ENCODE data around the gene HMCN1.

HMCN1 gene

GRCh38 chr1:185906186-185906585 is 172.0 kb downstream of the HMCN1 start:
- no peak for FAIRE-seq
- no peak for DNase-seq (ENCODE audit: insufficient read length, low spot score)
- TF ChIP-seq POLR2A (IDR thresholded peaks at IDR 0.05; ENCODE audit: low read depth, low read length) = no peak

DNA sequence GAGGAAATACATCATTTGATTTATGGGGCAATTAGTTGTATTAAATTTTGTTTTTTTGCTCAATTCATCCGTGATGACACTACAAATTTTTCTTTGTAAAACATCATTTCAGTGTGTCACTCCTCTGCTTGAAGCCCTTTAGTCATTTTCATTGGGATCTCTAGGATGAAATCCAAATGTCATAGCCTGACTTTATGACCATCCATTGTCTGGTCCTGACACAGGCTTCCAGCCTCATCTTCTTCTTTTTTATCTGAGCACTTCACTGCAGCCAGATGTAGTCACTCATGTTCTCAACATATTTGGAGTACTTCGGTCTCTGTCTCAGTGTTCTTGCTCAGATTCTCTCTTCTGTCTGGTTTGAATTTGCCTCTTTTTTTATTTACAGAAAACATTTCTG is 173.1 kb downstream of the HMCN1 start:
- no peak for DNase-seq (ENCODE audit: insufficient read length, low spot score)
- TF ChIP-seq POLR2A (IDR thresholded peaks at IDR 0.05; ENCODE audit: low read depth, low read length) = no peak

DNA sequence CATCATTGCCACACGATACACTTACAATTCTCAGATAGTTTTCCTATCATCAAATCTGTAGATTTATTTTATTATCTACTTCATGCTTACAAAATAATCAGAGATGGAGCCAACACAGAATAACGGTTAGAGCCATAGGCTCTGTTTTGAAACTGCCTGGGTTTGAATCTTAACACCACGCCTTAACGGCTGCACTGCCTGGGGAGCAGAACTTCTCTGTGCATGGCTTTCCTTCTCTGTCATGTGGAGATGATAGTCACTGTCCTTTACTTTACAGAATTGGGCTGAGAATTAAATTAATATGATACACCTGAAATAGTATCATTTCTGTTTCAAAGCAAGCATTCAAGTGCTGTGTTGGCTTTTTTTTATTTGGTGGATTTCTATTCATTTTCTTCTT is 177.8 kb downstream of the HMCN1 start:
- DNase-seq (ENCODE audit: insufficient read length, low spot score) (no peak), FAIRE-seq (no peak)
- TF ChIP-seq POLR2A (IDR thresholded peaks at IDR 0.05; ENCODE audit: low read depth, low read length) = no peak

More for the DNA sequence above, 173.1 kb downstream of the HMCN1 start:
- FAIRE-seq = no peak

DNA sequence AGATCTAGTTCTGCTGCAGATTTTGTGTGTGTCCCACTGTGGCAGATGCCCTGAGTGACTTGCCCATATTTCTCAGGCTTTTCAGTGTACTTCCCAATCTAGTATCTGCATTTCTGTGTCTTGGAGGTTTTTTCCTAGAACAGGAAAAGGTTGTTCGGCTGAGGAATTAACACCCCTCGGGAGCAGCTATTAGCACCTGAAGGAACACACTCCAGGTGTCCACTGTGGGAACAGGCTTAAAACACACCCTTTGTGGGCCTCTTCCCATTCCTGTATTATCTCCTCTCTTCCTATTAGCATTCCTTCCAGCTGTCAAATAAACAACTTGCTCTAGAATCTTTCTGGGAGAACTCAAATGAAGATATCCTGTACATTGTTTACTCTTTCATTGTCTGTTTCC is 178.3 kb downstream of the HMCN1 start:
- no peak for TF ChIP-seq POLR2A (IDR thresholded peaks at IDR 0.05; ENCODE audit: low read depth, low read length)
- DNase-seq (ENCODE audit: insufficient read length, low spot score) (no peak), FAIRE-seq (no peak)

DNA sequence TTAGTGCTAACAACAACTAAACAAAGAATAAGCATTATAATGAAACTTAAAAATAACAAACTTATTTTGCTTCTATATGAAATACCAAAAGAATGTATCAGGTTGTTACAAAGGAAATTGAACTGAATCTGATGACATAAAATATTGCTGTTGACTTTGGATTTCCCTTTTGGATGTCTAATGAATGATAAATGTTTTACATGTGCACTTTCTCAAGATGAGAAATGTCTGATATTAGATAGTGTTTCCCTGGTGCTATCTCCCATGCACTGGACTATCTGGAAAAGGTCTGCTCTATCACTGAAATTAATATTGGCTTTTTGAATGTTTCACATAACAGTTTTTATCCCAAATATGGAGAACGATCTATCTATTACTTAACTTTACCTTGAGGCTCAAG is 179.9 kb downstream of the HMCN1 start:
- TF ChIP-seq POLR2A (IDR thresholded peaks at IDR 0.05; ENCODE audit: low read depth, low read length) = no peak
- no peak for FAIRE-seq
- DNase-seq (ENCODE audit: insufficient read length, low spot score) = no peak

- FAIRE-seq (no peak), DNase-seq (ENCODE audit: insufficient read length, low spot score) (no peak)
- no peak for TF ChIP-seq POLR2A (IDR thresholded peaks at IDR 0.05; ENCODE audit: low read depth, low read length)
These were observed 182.7 kb downstream of the HMCN1 start for GRCh38 chr1:185916861-185917260.

GRCh38 chr1:185917646-185918045 is 183.5 kb downstream of the HMCN1 start:
- DNase-seq (ENCODE audit: insufficient read length, low spot score) (no peak), FAIRE-seq (no peak)
- TF ChIP-seq POLR2A (IDR thresholded peaks at IDR 0.05; ENCODE audit: low read depth, low read length) = no peak

GRCh38 chr1:185920602-185921001 is 186.4 kb downstream of the HMCN1 start:
- FAIRE-seq = no peak
- DNase-seq (ENCODE audit: insufficient read length, low spot score) = no peak
- TF ChIP-seq POLR2A (IDR thresholded peaks at IDR 0.05; ENCODE audit: low read depth, low read length) = no peak

- no peak for TF ChIP-seq POLR2A (IDR thresholded peaks at IDR 0.05; ENCODE audit: low read depth, low read length)
- DNase-seq (ENCODE audit: insufficient read length, low spot score) = no peak
- FAIRE-seq = no peak
These were observed 187.4 kb downstream of the HMCN1 start for GRCh38 chr1:185921636-185922035.

DNA sequence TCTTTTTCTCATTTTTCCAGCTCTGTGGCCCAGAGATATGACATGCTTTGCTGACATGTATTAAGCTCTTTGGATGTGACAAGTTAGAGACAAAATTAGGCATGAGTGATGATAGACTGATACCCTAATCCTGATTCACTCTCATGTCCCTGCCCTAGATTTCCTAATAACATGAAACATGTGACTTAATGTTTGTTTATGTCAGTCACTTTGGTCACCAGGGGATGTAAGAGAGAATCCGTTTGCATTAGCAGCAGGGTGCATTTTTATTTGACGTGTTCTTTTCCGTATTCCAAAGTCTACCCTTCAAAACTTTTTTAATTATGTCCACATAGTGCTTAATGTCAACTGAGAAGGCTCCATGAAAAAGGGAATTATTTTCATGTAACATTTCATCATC is 192.4 kb downstream of the HMCN1 start:
- no peak for FAIRE-seq
- no peak for DNase-seq (ENCODE audit: insufficient read length, low spot score)
- TF ChIP-seq POLR2A (IDR thresholded peaks at IDR 0.05; ENCODE audit: low read depth, low read length) = no peak

DNA sequence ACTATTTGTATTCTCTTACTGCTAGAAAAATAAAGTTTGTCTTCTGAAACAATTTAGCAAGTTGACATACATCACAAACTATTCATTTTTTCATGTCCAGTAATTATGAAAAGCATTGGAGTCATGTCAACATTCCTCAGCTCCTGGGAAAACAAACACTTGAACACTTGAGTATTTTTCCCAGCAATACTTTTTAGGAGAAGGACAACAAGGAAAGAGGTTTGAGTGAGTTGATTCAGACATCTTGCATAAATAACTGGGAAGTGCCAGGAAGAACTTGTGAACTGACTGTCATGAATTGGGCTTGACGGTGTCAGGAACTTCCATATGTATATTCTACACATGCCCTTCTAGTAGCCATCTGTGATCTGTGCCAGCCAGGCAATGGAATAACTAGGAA is 195.6 kb downstream of the HMCN1 start:
- TF ChIP-seq POLR2A (IDR thresholded peaks at IDR 0.05; ENCODE audit: low read depth, low read length) = no peak
- no peak for DNase-seq (ENCODE audit: insufficient read length, low spot score)
- no peak for FAIRE-seq

DNA sequence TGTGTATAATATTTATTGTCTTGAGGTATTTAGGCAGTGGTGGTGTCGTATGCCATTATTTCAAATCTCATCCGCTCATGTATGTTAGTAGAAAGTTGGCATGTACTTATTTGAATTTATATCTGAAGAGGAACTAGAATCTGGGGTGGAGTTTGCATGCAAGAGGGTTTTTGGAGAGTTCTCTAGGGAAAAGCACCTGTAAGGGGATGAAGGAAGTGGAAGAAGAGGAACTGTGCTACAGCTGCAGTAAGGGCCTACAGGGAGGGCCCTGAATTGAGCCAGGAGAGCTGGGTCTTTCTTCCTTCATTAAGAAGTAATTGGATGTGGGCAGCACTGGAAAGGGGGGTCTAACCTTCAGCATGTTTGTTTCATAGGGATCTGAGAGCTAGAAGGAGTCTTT is 197.2 kb downstream of the HMCN1 start:
- no peak for TF ChIP-seq POLR2A (IDR thresholded peaks at IDR 0.05; ENCODE audit: low read depth, low read length)
- DNase-seq (ENCODE audit: insufficient read length, low spot score) (no peak), FAIRE-seq (no peak)

DNA sequence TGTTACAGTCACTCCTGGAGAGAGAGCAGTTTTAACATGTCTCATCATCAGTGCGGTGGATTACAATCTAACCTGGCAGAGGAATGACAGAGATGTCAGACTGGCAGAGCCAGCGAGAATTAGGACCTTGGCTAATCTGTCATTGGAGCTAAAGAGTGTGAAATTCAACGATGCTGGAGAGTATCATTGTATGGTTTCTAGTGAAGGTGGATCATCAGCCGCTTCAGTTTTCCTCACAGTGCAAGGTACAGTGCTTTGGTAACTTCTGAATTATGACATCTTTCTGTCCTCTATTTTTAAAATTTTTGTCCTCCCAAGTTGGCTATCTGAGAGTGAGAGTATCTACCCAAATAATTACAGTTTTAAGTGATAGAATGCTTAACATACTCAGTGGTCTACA is 199.4 kb downstream of the HMCN1 start:
- DNase-seq (ENCODE audit: insufficient read length, low spot score) (no peak), FAIRE-seq (no peak)
- no peak for TF ChIP-seq POLR2A (IDR thresholded peaks at IDR 0.05; ENCODE audit: low read depth, low read length)

- TF ChIP-seq POLR2A (IDR thresholded peaks at IDR 0.05; ENCODE audit: low read depth, low read length) = no peak
- FAIRE-seq (no peak), DNase-seq (ENCODE audit: insufficient read length, low spot score) (no peak)
These were observed 200.4 kb downstream of the HMCN1 start for GRCh38 chr1:185934476-185935189.

GRCh38 chr1:185935360-185935759 is 201.2 kb downstream of the HMCN1 start:
- DNase-seq (ENCODE audit: insufficient read length, low spot score) = no peak
- FAIRE-seq = no peak
- TF ChIP-seq POLR2A (IDR thresholded peaks at IDR 0.05; ENCODE audit: low read depth, low read length) = no peak

- no peak for DNase-seq (ENCODE audit: insufficient read length, low spot score)
These were observed 202.4 kb downstream of the HMCN1 start for GRCh38 chr1:185936641-185937040.

More at GRCh38 chr1:185936641-185937040, 202.4 kb downstream of the HMCN1 start:
- no peak for TF ChIP-seq POLR2A (IDR thresholded peaks at IDR 0.05; ENCODE audit: low read depth, low read length)
- no peak for FAIRE-seq

Measured in H54 (cell line).